Endothelial cell of umbilical vein (primary cell): Measurements from ENCODE around the gene CDS2. TPM values are rescaled to one million over a fixed set of nuclear protein-coding genes. Genes with fewer than 3 reads are reported as not detected.

ENCODE experiments used
- BruUV-seq: library from RNA; stranded (reverse); fragments of 400-500 nt; replicated peaks from 2 replicates; lab custom pipeline; 2021; lab: Mats Ljungman, UMichigan
- CTCF ChIA-PET: fragments of 300-600, 350-600 bp; sonication (Branson Sonifier 250); formaldehyde crosslinking; loops from one replicate; lab custom pipeline; 2021; ENCODE audit warnings: antibody characterized with exemption, inconsistent platforms; lab: Charles Lee
- POLR2A ChIA-PET: fragments of 300-600, 350-600 bp; sonication (Branson Sonifier 250); formaldehyde crosslinking; loops from one replicate; lab custom pipeline; 2021; ENCODE audit warnings: antibody characterized with exemption, inconsistent platforms; lab: Charles Lee
- DNase-seq: peaks from one replicate; pipeline ENCODE4 v3.0.0-alpha.2; 2011; ENCODE audit warnings: low read depth, low spot score
- FAIRE-seq: peaks from 2 replicates; lab custom pipeline; 2011; peaks lifted over from hg19 to GRCh38; lab: Jason Lieb, UNC
- H2AFZ ChIP-seq: 2 replicates; pipeline ENCODE4 v1.6.0; 2012; ENCODE audit warnings: low read depth, low read length, control low read depth, inconsistent platforms
- H3K27ac ChIP-seq: 2 replicates; pipeline ENCODE4 v1.5.1; 2011; ENCODE audit warnings: low read depth, mild to moderate bottlenecking, control low read depth, low read length, moderate library complexity; ENCODE audit not compliant: insufficient read depth
- H3K27me3 ChIP-seq, 2 experiments: 2 replicates each; pipeline versions ENCODE4 v1.6.0 to v1.6.1; 2011; ENCODE audit warnings: low read length in 2 of 2, mixed read lengths in 1 of 2; ENCODE audit not compliant: control insufficient read depth in 2 of 2, insufficient read depth in 2 of 2
- H3K36me3 ChIP-seq, 2 experiments: 2 replicates in 1 of 2; 3 replicates in 1 of 2; pipeline ENCODE4 v1.5.1; 2011; ENCODE audit warnings: low read length in 2 of 2, mild to moderate bottlenecking in 1 of 2, moderate library complexity in 1 of 2; ENCODE audit not compliant: control insufficient read depth in 2 of 2, insufficient read depth in 2 of 2; ENCODE audit errors: extremely low read depth in 1 of 2
- H3K4me1 ChIP-seq: 3 replicates; pipeline ENCODE4 v1.5.1; 2011; ENCODE audit warnings: mild to moderate bottlenecking, low read length; ENCODE audit not compliant: control insufficient read depth, insufficient read depth; ENCODE audit errors: extremely low read depth
- H3K4me2 ChIP-seq: 2 replicates; pipeline ENCODE4 v1.6.1; 2011; ENCODE audit warnings: low read length, control low read depth, mixed read lengths; ENCODE audit not compliant: insufficient read depth
- H3K4me3 ChIP-seq, 3 experiments: fragments of 200-600 bp in 1 of 3; sonication (generic), shearing (Covaris generic) in 1 of 3; replicated peaks in 1 of 3; 2 replicates each; pipeline ENCODE4 v1.5.1; 2011 to 2016; ENCODE audit warnings: control low read depth in 3 of 3, low read length in 3 of 3, mild to moderate bottlenecking in 2 of 3, inconsistent platforms in 1 of 3, low read depth in 1 of 3, moderate library complexity in 1 of 3; ENCODE audit not compliant: insufficient read depth in 1 of 3
- H3K79me2 ChIP-seq: 2 replicates; pipeline ENCODE4 v1.6.0; 2012; ENCODE audit warnings: low read length, inconsistent platforms; ENCODE audit not compliant: control insufficient read depth, insufficient read depth
- H3K9ac ChIP-seq: replicated peaks from 2 replicates; pipeline ENCODE3; 2011; ENCODE audit warnings: low read length, control low read depth; ENCODE audit not compliant: insufficient read depth; ENCODE audit errors: extremely low read depth
- H3K9me1 ChIP-seq: replicated peaks from 3 replicates; pipeline ENCODE4 v1.6.0; 2011; ENCODE audit warnings: mild to moderate bottlenecking, low read length; ENCODE audit not compliant: control insufficient read depth, insufficient read depth; ENCODE audit errors: extremely low read depth
- H3K9me3 ChIP-seq: replicated peaks from 2 replicates; pipeline ENCODE4 v1.5.1; 2012; ENCODE audit warnings: low read length, inconsistent platforms; ENCODE audit not compliant: control insufficient read depth, insufficient read depth
- H4K20me1 ChIP-seq: replicated peaks from 2 replicates; pipeline ENCODE3; 2011; ENCODE audit warnings: mild to moderate bottlenecking, low read length; ENCODE audit not compliant: control insufficient read depth, insufficient read depth; ENCODE audit errors: extremely low read depth
- CTCF ChIP-seq, 2 donors: IDR thresholded peaks; 1 replicate in 1 of 2; 2 replicates in 1 of 2; pipeline ENCODE4 v1.5.1; 2011; ENCODE audit warnings: low read length in 2 of 2, mild to moderate bottlenecking in 2 of 2, moderate library complexity in 2 of 2, control low read depth in 1 of 2, inconsistent platforms in 1 of 2, low read depth in 1 of 2; ENCODE audit not compliant: insufficient read depth in 1 of 2; ENCODE audit errors: extremely low read depth in 1 of 2
- EZH2 ChIP-seq: IDR thresholded peaks from 2 replicates; pipeline ENCODE4 v1.6.1; 2012; ENCODE audit warnings: borderline replicate concordance, low read depth, mild to moderate bottlenecking, moderate library complexity, low read length, inconsistent platforms; ENCODE audit not compliant: severe bottlenecking
- FOS ChIP-seq: IDR thresholded peaks from 2 replicates; pipeline ENCODE4 v1.6.1; 2011; ENCODE audit warnings: mild to moderate bottlenecking, low read length, moderate library complexity, borderline replicate concordance; ENCODE audit not compliant: insufficient read depth
- GATA2 ChIP-seq: IDR thresholded peaks from 2 replicates; pipeline ENCODE4 v1.7.0; 2011; ENCODE audit warnings: low read depth, mild to moderate bottlenecking, moderate library complexity, mixed read lengths, low read length; ENCODE audit not compliant: insufficient read length, insufficient read depth
- JUN ChIP-seq: IDR thresholded peaks from 2 replicates; pipeline ENCODE4 v1.6.1; 2011; ENCODE audit warnings: borderline replicate concordance, low read depth; ENCODE audit not compliant: insufficient read length, insufficient read depth
- MAX ChIP-seq: IDR thresholded peaks from 2 replicates; pipeline ENCODE4 v1.6.1; 2011; ENCODE audit not compliant: insufficient read depth, insufficient read length
- MYC ChIP-seq: IDR thresholded peaks from one replicate; pipeline ENCODE4 v1.6.1; 2011; ENCODE audit warnings: mild to moderate bottlenecking, low read depth, low read length
- POLR2A ChIP-seq: IDR thresholded peaks from 2 replicates; pipeline ENCODE4 v1.6.1; 2012; ENCODE audit warnings: low read depth, mild to moderate bottlenecking, control low read depth, low read length
- POLR2AphosphoS5 ChIP-seq: IDR thresholded peaks from 2 replicates; pipeline ENCODE4 v1.6.1; 2012; ENCODE audit warnings: low read depth, mild to moderate bottlenecking, control low read depth, low read length, moderate library complexity; ENCODE audit not compliant: insufficient read depth
- dilution Hi-C: fragments of 300-500 bp; cut with MboI; formaldehyde crosslinking; loops from one replicate; pipeline ENCODE4 v1.15.0; 2019; ENCODE audit warnings: low sequenced_read_pairs; ENCODE audit not compliant: extremely low pct_ligation_motif_present
- intact Hi-C: fragments of 100-400 bp; cut with micrococcal nuclease; formaldehyde crosslinking; loops from one replicate; pipeline ENCODE4 v1.10.0; 2022
- polyA plus RNA-seq, 4 experiments: library from polyadenylated mRNA; depleted of rRNA in 3 of 4; stranded (reverse) in 3 of 4; unstranded in 1 of 4; fragments of >200 nt; gene quantifications; 2 replicates each; pipeline versions ENCODE4 v1.2.1 to v1.2.3, GENCODE V29; 2011 to 2012; ENCODE audit warnings: missing spikeins in 1 of 4
- total RNA-seq: library from RNA; stranded (reverse); gene quantifications from 2 replicates; pipeline ENCODE4 v1.2.3, GENCODE V29; 2021

CDS2 gene
- total and polyA plus RNA-seq, 2 donors (not counting 3 experiments of a cell fraction or from before 2014, with no cell fraction given): 47.0 to 49.0 TPM

GRCh38 chr20:5128886-5129285 is 2.1 kb downstream of the CDS2 start:
- Histone ChIP-seq H3K79me2 (peaks cover 29% of the 10 kb centered on the region), H3K4me1 (peaks cover 10% of the 10 kb centered on the region), H4K20me1 (no peaks in the 10 kb centered on the region), H3K4me3 (no peak overlapping the region), H3K9me1 (no peaks in the 10 kb centered on the region), H3K27ac (no peak overlapping the region), H2AFZ (no peak overlapping the region), H3K9ac (no peak overlapping the region), H3K9me3 (no peaks in the 10 kb centered on the region), H3K4me2 (no peak overlapping the region), H3K27me3 (no peaks in the 10 kb centered on the region), H3K36me3 (no peaks in the 10 kb centered on the region)
- BruUV-seq: no TSS peak
- intact Hi-C loops: loop anchor here (10.0 kb wide), 1 partner anchor 226 kb away; no protein-coding TSS in a partner anchor
- DNase-seq: no peak
- POLR2A ChIA-PET: no interaction called here
- no peak for FAIRE-seq
- dilution Hi-C loops: no loop called here
- CTCF ChIA-PET: interaction anchor here (5.6 kb wide), 1 partner anchor 63 kb away, joined by 371 read pairs; no protein-coding TSS in a partner anchor
- no peak for TF ChIP-seq POLR2AphosphoS5

- Histone ChIP-seq H3K9me3 (no peaks in the 10 kb centered on the region), H3K36me3 (no peaks in the 10 kb centered on the region), H3K27me3 (no peaks in the 10 kb centered on the region), H3K79me2 (peaks cover 38% of the 10 kb centered on the region), H3K9me1 (no peaks in the 10 kb centered on the region), H3K4me2 (no peak overlapping the region), H3K27ac (no peak overlapping the region), H2AFZ (no peak overlapping the region), H3K4me3 (no peak overlapping the region), H3K4me1 (peaks cover 7% of the 10 kb centered on the region), H4K20me1 (no peaks in the 10 kb centered on the region), H3K9ac (no peak overlapping the region)
- intact Hi-C loops: no loop called here
- no peak for FAIRE-seq
- no peak for DNase-seq
- TF ChIP-seq EZH2: no peak
- TF ChIP-seq POLR2AphosphoS5: no peak
- no peak for TF ChIP-seq POLR2A
- TF ChIP-seq MYC: no peak
- no peak for TF ChIP-seq FOS
- TF ChIP-seq MAX: no peak
- TF ChIP-seq CTCF (IDR thresholded peaks at IDR 0.05; ENCODE audit: extremely low read depth in 1 of 2, insufficient read depth in 1 of 2, low read depth in 1 of 2, low read length in 2 of 2): no peak
- no peak for TF ChIP-seq JUN
- TF ChIP-seq GATA2: no peak
- BruUV-seq: no TSS peak
- POLR2A ChIA-PET: no interaction called here
- CTCF ChIA-PET: interaction anchor here (1.1 to 2.1 kb wide), 2 partner anchors 61 to 91 kb away, joined by 3 to 18 read pairs; no protein-coding TSS in a partner anchor
- dilution Hi-C loops: no loop called here
These were observed 4.7 kb downstream of the CDS2 start for GRCh38 chr20:5131502-5131901.
